GM12891 (cell line): Measurements from ENCODE around the gene ZYG11A.
A peak's percentile ranks its signal among the peaks of the same experiment; 100 is the strongest.

ENCODE experiments used
- DNase-seq: peaks from one replicate; pipeline ENCODE4 v3.0.0; 2011; ENCODE audit warnings: low spot score; ENCODE audit not compliant: insufficient read length
- FAIRE-seq: peaks from 2 replicates; lab custom pipeline; 2011; peaks lifted over from hg19 to GRCh38; lab: Jason Lieb, UNC
- PAX5 ChIP-seq: IDR thresholded peaks from 2 replicates; pipeline ENCODE4 v1.6.1; 2011; ENCODE audit warnings: low read length, moderate library complexity, mild to moderate bottlenecking; ENCODE audit not compliant: insufficient read depth, severe bottlenecking
- POLR2A ChIP-seq: IDR thresholded peaks from 2 replicates; pipeline ENCODE4 v1.6.1; 2011; ENCODE audit warnings: low read depth, low read length, control low read depth
- POLR2AphosphoS5 ChIP-seq: IDR thresholded peaks from 2 replicates; pipeline ENCODE4 v1.6.1; 2011; ENCODE audit warnings: low read depth, low read length, control low read depth
- POU2F2 ChIP-seq: IDR thresholded peaks from 2 replicates; pipeline ENCODE4 v1.6.1; 2011; ENCODE audit warnings: low read depth, mild to moderate bottlenecking, control low read depth, low read length, moderate library complexity
- SPI1 ChIP-seq: IDR thresholded peaks from 2 replicates; pipeline ENCODE4 v1.6.1; 2011; ENCODE audit warnings: low read depth, low read length, control low read depth
- TAF1 ChIP-seq: IDR thresholded peaks from 2 replicates; pipeline ENCODE4 v1.6.1; 2011; ENCODE audit warnings: low read depth, low read length, control low read depth

Gene ZYG11A

GRCh38 chr1:52917581-52917980 is 75.0 kb downstream of the ZYG11A start:
- no peak for FAIRE-seq
- TF ChIP-seq PAX5 = no peak
- no peak for TF ChIP-seq POLR2A
- no peak for TF ChIP-seq SPI1
- no peak for TF ChIP-seq POLR2AphosphoS5
- TF ChIP-seq TAF1 = no peak
- TF ChIP-seq POU2F2 = no peak
- DNase-seq = no peak

DNA sequence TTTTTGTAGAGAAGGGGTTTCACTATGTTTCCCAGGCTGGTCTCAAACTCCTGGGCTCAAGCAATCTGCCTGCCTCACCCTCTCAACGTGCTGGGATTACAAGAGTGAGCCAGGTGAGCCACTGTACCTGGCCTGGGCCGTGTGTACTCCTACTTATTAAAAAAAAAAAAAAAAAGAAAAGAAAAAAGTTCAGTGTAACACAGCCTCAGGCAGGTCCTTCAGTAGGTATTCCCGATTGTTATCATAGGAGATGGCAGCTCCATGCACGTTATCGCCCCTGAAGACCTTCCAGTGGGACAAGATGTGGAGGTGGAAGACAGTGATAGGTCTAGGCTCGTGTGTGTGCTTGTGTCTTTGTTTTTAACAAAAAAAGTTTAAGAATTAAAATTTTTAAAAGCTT is 75.6 kb downstream of the ZYG11A start:
- DNase-seq (no peak), FAIRE-seq (no peak)
- TF ChIP-seq POLR2A = no peak
- TF ChIP-seq POLR2AphosphoS5 = no peak

- DNase-seq (no peak), FAIRE-seq (no peak)
- TF ChIP-seq POLR2A = no peak
- no peak for TF ChIP-seq PAX5
- TF ChIP-seq POU2F2 = no peak
- TF ChIP-seq POLR2AphosphoS5 = no peak
- TF ChIP-seq TAF1 = no peak
- no peak for TF ChIP-seq SPI1
Observed at GRCh38 chr1:52919051-52919722, 76.6 kb downstream of the ZYG11A start.

- FAIRE-seq (no peak), DNase-seq (no peak)
- no peak for TF ChIP-seq POU2F2
- no peak for TF ChIP-seq SPI1
- TF ChIP-seq POLR2A = no peak
- no peak for TF ChIP-seq POLR2AphosphoS5
- TF ChIP-seq TAF1 = no peak
Observed at GRCh38 chr1:52919723-52920483, 77.3 kb downstream of the ZYG11A start.

DNA sequence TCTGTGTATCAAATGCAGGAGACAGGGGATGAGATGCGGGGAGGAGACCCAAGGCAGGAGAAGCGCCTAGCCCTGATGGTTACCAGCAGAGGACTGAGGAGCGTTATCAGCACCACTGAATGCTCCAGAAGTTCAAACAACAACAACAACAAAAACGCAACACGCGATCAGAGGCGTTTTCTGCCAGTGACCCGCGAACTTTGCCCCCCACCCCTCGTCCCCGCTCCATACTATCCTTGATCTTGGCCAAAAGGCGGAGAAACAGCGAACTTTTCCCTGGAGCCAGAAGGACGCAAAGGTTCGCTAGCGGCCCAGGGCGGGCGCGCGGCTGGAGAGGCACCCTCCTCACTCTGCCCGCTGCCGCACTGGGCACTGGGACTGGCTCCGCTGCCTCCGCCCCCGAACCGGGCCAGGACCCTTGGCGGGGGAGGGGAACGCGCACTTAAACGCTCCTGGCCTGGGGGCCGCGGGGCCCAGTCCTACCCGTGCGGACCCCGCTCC is 78.3 kb downstream of the ZYG11A start:
- FAIRE-seq (no peak), DNase-seq (no peak)
- TF ChIP-seq TAF1 (no peak), POU2F2 (no peak), PAX5 (no peak), POLR2A (no peak), POLR2AphosphoS5 (no peak), SPI1 (no peak)

DNA sequence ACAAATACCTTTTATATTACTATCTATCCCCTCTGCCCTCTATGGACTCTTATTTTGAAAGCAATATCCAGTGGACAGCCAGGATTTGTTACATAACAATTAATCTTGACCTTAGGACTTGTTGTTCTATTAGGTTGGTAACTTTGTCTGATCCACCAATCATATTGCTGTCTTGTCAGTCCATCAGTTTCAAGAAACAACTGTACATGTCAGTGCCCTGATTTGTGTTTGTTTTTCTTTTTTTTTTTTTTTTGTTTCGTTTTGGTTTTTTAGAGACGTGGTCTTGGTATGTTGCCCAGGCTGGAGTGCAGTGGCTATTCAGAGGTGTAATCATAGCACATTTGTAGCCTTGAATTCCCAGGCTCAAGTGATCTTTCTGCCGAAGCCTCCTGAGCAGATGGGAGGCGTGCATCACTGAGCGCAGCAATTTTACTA is 83.0 kb downstream of the ZYG11A start:
- FAIRE-seq (no peak), DNase-seq (no peak)
- TF ChIP-seq POU2F2 = no peak
- no peak for TF ChIP-seq TAF1
- TF ChIP-seq POLR2AphosphoS5 = no peak
- no peak for TF ChIP-seq POLR2A

GRCh38 chr1:52926864-52927211 is 84.3 kb downstream of the ZYG11A start:
- no peak for FAIRE-seq

GRCh38 chr1:52927212-52928014 is 84.9 kb downstream of the ZYG11A start, which contains the start of gene SCP2:
SCP2 (plus strand) TSS chr1:52927276; CDS start chr1:52927397, 121 bp downstream.
- DNase-seq (peak; percentile 85), FAIRE-seq (peak; percentile 89)
- TF ChIP-seq TAF1 (no peak), POLR2AphosphoS5 (no peak), SPI1 (0 out of 2 replicates have a peak, but pooled peaks have one; percentile 2), POU2F2 (no peak), POLR2A (no peak)

More at GRCh38 chr1:52926864-52927211, 84.3 kb downstream of the ZYG11A start:
- DNase-seq = no peak
- TF ChIP-seq POLR2AphosphoS5 (no peak), POLR2A (no peak), TAF1 (no peak), POU2F2 (no peak), SPI1 (no peak), PAX5 (no peak)

GRCh38 chr1:52928015-52928404 is 85.5 kb downstream of the ZYG11A start:
- DNase-seq (no peak), FAIRE-seq (peak; percentile 80)

More at GRCh38 chr1:52928015-52928404, 85.5 kb downstream of the ZYG11A start:
- TF ChIP-seq SPI1 (no peak), POLR2AphosphoS5 (no peak), POLR2A (no peak), TAF1 (no peak), PAX5 (no peak), POU2F2 (no peak)
